Right lung (tissue), 10 donors: ENCODE data around the gene EIF5A2. TPM values are rescaled to one million over a fixed set of nuclear protein-coding genes. Genes with fewer than 3 reads are reported as not detected.
A peak's percentile ranks its signal among the peaks of the same experiment; 100 is the strongest.
"Not testable (repeated sequence)": the region's sequence is repeated elsewhere in the genome, so short reads cannot be mapped to it uniquely, and the experiment has no call there.

Experiments
- DNase-seq, 2 donors: peaks; one replicate each; pipeline ENCODE4 v3.0.0-alpha.2; 2013
- long read RNA-seq, 8 donors: transcript quantifications; one replicate each; lab custom pipeline, GENCODE V29; 2026
- polyA plus RNA-seq, 5 donors: library from polyadenylated mRNA; unstranded; fragments of 120-200 nt; gene quantifications; one replicate each; pipeline versions ENCODE4 v1.2.1 to v1.2.3, GENCODE V29; 2013; ENCODE audit warnings: inconsistent platforms in 1 of 5, low replicate concordance in 1 of 5; ENCODE audit not compliant: insufficient read length in 5 of 5, insufficient read depth in 1 of 5

EIF5A2 gene
- 1 to 10 TPM; 4.2 to 7.3 (median 4.5) TPM for polyA plus RNA-seq
- long read RNA-seq, donor 1, full-length matches to known transcripts, result 7 of 7 reads
- long read RNA-seq, donor 1, partial matches to known transcripts, result 0 of 7 reads
- long read RNA-seq, donor 1, other reads (novel, unspliced or antisense), result 0 of 7 reads
- long read RNA-seq, donor 2, full-length matches to known transcripts, result 1 of 1 reads
- long read RNA-seq, donor 2, partial matches to known transcripts, result 0 of 1 reads
- long read RNA-seq, donor 2, other reads (novel, unspliced or antisense), result 0 of 1 reads
- long read RNA-seq, donor 3, full-length matches to known transcripts, result 1 of 1 reads
- long read RNA-seq, donor 3, partial matches to known transcripts, result 0 of 1 reads
- long read RNA-seq, donor 3, other reads (novel, unspliced or antisense), result 0 of 1 reads
- long read RNA-seq, donor 4, full-length matches to known transcripts, result 2 of 2 reads
- long read RNA-seq, donor 4, partial matches to known transcripts, result 0 of 2 reads
- long read RNA-seq, donor 4, other reads (novel, unspliced or antisense), result 0 of 2 reads
- long read RNA-seq, donor 5, full-length matches to known transcripts, result 3 of 3 reads
- long read RNA-seq, donor 5, partial matches to known transcripts, result 0 of 3 reads
- long read RNA-seq, donor 5, other reads (novel, unspliced or antisense), result 0 of 3 reads
- long read RNA-seq, donor 6, result 0 reads
- long read RNA-seq, donor 7, full-length matches to known transcripts, result 3 of 3 reads
- long read RNA-seq, donor 7, partial matches to known transcripts, result 0 of 3 reads
- long read RNA-seq, donor 7, other reads (novel, unspliced or antisense), result 0 of 3 reads
- long read RNA-seq, donor 8, result 0 reads

- DNase-seq, result peak; percentile 83 to 84
These were observed at the start of gene EIF5A2 for GRCh38 chr3:170908235-170909116. EIF5A2 (minus strand) TSS chr3:170908637; CDS start chr3:170907806, 831 bp downstream.

DNA sequence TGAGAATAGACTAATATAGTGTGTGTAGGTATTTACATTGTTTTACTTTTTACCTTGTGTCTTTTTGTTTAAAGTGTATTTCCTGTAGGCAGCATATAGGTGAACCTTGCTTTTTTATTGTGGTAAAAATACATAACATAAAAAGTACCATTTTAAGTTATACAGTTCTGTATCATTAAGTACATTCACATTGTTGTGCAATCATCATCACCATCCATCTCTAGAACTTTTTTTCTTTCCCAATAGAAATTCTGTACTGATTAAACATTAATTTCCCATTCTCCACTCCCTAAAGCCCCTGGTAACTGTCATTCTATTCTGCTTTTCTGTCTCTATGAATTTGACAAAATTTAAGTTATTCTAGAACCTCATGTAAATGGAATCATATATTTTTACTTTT is 48.2 kb upstream of the EIF5A2 start:
- no peak for DNase-seq

DNA sequence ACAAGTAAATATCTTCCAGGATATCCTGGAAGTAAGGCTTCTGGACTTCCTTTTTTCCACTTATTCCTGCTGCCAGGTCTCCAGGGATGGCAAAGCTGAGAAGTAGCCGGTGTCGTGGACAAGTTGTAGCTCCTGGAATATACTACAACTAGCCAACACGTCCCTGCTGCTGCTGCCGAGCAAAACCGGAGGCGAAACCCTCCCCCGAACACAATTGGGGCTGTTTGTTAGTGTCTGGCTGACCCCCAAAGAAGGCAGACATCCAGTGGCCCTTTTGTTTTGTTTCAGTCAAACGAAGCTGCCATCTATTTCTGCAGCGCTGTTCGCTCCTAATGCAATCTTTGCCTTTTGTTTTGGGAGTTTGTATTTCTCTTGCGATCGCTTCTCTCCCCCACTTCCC is 45.3 kb upstream of the EIF5A2 start:
- DNase-seq, result no peak

GRCh38 chr3:170953229-170953628 is 44.8 kb upstream of the EIF5A2 start:
- DNase-seq, result no peak

DNA sequence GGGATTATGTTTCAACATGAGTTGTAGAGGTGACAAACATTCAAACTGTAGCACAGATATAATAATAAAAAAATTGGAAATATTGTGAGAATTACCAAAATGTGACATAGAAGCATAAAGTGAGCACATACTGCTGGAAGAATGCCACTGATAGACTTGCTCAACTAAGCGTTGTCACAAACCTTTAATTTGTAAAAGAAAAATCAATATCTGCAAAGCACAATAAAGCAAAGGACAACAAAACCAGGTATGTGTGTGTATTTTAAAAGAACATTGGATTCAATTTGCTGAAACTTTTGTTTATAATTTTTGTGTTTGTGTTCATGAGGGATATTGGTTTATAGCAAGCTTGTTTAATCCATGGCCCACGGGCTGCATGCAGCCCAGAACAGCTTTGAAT is 40.8 kb upstream of the EIF5A2 start:
- no peak for DNase-seq

- DNase-seq, result no peak
These were observed 38.8 kb upstream of the EIF5A2 start for GRCh38 chr3:170947018-170947769.

DNA sequence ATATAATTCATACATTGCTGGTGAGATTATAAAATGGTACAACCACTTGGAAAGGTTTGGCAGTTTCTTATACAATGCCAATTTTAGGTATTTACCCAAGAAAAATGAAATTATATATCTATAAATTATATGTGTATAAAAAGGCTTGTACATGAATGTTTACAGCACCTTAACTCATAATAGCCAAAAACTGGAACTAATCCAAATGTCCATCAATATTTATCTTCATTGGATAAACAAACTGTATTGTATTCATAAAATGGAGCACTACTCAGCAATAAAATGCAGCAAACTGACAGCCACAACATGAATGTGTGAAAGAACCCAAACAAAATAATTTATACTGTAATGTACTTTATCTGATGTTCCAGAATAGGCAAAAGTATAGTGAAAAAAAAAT is 33.6 kb upstream of the EIF5A2 start:
- no peak for DNase-seq

DNA sequence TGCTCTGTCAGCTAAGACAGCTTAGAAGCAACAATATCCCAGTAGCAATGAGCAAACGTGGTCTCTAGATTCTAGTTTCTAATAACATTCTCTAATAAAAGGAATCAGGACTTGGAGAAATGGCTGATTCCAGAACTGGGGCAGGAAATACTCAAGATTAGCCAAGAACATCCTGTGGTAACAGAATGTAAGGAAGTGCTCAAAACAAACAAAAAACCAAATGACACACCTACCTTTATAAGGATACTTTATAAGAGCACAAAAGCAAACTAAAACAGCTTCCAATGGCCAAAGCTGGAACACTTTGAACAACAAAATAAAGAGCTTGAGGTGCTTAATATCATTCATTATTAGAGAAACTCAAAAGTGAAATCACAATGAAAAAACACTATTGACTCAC is 33.1 kb upstream of the EIF5A2 start:
- no peak for DNase-seq

GRCh38 chr3:170933039-170933438 is 24.6 kb upstream of the EIF5A2 start:
- DNase-seq, result not testable (repeated sequence)

- DNase-seq, result not testable (repeated sequence)
These were observed 15.1 kb upstream of the EIF5A2 start for GRCh38 chr3:170923553-170923952.

DNA sequence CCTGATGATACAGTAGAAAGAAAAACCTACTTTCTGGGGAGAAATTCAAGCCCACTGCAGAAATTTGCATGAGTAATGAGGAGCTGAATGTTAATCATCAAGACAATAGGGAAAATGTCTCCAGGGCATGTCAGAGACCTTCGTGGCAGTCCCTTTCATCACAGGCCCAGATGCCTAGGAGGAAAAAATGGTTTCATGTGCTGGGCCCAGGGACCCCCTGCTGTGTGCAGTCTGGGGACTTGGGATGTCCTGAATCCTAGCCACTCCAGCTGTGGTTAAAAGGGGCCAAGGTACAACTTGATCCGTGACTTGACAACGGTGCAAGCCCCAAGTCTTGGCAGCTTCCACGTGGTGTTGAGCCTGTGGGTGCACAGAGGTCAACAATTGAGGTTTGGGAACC is 10.3 kb upstream of the EIF5A2 start:
- DNase-seq, result no peak

DNA sequence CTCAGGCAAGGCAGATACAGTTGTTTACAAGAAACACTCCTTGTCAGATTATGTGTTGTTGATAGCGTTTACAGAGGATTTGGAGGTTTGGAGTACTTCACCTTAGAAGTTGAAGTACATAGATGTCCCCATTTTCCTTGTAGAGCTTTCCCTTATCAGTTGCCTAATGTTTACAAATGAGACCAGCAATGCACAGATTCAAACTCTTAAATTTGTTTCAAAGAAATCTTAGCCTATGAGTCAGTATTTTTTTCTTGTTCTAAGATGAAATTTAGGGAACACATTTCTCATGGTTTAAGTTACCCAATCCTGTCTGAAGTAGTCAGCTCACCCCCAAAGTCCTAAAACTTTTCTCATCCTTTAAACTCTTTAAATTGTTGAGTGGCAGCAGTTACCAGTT is 6.3 kb upstream of the EIF5A2 start:
- no peak for DNase-seq

- no peak for DNase-seq
These were observed 5.8 kb upstream of the EIF5A2 start for GRCh38 chr3:170914212-170914611.

DNA sequence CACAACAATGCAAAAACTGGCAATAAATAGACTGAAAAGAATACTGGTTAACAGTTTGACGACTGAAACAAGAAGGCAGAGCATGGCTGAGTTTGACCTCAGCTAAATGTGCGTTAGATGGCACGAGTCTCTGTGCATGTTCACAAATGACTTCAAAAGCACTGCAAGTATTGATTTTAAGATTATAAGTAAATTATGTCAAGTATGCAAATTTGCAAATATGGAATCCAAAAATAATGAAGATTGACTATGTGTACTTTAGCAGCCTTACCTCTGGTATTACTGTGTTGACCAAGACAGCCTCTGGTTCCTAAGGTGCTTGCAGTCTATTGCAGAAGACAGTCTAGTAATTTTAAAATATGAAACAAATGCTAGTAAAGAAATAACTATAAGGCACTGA is 2.6 kb upstream of the EIF5A2 start:
- DNase-seq, result no peak

DNA sequence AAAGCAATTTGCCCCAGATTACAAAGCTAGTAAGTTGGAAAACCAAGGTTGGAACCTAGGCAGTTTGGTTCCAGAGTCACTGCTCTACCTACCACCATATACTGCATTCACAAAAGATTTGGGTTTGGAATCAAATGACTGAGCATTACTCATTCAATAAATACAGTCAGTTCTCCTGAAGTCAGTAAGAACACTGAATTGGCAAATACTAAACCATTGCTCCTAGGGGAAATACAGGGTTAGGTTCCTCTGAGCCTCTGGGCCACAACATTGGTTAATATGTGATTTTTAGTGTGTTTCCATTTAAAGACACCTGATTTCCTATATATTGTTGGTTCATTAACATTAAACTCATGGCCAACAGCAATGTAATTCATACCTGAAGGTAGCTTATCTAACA is 2.1 kb upstream of the EIF5A2 start:
- no peak for DNase-seq

DNA sequence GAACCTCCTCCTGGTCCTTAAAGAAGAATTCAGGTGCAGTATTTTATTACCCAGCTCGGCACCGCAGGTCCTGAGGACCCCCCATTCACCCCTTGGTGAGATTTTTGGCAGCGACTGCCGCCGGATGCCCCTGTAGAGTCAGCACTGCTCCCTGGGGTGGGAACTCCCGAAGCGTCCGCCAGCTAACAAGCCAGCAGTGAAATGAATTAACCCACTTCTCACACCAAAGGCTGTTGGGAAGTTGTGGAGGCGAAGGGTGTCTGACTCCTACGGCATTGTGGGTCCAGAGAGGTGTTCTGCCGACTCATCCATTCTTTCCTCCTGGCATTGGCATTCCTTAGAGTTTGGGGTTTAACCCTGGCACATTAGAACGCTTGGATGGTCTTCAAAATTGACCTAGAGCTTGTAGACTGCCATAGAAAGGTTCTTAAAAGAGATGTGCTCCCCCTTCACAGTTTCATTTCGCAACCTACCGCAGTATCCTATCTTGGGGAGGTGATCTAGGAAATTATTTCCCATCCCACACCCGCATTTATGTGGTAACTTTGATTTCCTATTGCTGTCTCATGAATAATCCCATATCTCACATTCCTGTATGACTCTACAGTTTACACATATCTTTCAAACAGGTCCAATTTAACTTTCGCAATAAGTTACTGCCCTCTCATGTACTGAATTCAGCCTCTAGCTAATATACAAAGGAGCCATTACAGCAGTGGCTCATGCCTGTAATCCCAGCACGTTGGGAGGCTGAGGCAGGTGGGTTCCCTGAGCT is 879 bp upstream of the EIF5A2 start:
- DNase-seq, result no peak

DNA sequence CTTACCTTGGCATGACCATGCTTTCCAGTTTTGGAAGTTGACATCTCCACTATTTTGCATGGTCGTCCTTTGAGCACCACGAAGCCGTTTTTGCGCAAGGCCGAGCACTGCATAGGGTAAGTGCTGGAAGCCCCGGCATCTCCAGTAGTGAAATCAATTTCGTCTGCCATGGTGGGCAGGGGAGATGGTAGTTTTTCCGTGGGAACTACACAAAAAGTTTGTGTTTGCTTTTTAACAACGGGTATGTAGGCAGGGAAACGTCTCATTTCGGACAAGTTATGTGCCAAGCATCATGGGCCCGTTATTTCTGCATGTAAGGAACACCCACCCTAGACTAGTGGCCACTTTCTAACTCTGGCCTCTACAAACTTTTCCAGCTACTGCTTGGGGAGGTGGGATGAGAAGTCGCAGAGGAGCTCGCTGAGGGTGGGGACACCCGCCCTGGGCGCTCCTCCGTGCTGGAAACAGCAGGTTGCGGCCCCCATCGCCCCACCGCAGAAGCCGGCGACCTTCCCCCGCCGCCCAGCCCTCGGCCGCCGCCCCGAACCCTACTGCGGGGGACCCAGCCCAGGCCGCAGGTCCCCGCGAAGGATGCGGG is 701 bp downstream of the EIF5A2 start:
- DNase-seq, result no peak

GRCh38 chr3:170905862-170906261 is 2.6 kb downstream of the EIF5A2 start:
- no peak for DNase-seq

DNA sequence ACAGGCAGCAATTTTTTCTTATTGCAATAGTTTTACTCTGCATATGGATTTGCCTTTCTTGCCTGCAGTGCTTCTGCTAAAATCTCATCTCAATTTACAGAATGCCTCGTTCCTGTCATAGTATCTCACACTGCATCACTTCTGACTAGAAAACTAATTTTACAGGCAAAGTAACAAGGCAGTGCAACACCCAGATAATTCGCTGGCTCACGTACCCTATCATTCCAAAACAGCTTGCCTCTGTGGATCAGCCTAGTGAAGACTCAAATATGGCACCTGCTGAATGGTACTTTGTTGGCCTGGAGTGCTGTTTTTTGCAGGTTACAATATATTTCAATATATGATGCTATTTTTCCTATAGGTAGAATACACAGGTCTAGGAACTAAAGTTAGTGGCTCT is 5.3 kb downstream of the EIF5A2 start:
- DNase-seq, result no peak

- no peak for DNase-seq
These were observed 9.0 kb downstream of the EIF5A2 start for GRCh38 chr3:170899455-170899854.
